Fibroblast of the conjunctiva (primary cell): ENCODE results near the gene DNAJC4.

Experiments used
- DNase-seq: peaks from one replicate; pipeline ENCODE4 v3.0.0-alpha.2; 2010; ENCODE audit warnings: low read depth

The DNAJC4 gene

GRCh38 chr11:64208086-64208795, 22.1 kb upstream of the DNAJC4 start:
- DNase-seq: no peak

DNA sequence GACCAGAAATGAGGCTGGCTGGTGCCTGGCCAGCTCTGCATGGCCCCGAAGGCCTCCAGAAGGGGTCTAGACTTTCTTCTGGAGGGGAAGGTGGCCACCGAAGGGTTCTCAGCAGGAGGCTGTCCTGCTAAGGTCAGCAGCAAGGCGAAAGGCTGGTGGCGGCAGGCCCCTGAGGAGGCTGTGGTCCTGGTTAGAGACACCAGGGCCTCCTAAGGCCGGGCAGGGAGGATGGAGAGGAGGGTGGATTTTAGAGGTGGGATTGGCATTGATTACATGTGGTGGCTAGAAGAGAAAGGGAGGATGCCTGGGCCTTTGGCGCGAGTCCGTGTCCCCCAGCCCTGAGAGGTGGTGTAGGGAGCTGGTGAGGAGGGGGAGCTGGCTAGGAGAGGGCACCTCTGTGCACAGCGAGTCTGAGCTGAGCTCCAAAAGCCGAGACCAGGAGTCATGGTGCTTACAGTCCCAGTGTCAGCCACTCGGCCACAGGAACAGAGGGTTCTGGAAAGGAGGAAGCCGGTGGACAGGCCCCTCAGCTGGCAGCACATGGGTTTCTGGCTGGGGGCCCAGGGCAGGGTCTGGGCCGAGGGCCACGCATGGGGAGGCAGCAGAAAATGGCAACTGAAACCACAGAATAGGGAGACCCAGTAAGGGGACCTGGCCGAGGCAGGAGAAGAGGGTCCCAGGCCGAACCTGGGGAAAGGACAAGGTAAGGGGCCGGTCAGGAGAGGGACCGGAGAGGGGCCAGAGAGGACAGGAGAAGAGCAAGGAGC, 21.4 kb upstream of the DNAJC4 start:
- DNase-seq: no peak

GRCh38 chr11:64209563-64209843, 20.8 kb upstream of the DNAJC4 start:
- no peak for DNase-seq

DNA sequence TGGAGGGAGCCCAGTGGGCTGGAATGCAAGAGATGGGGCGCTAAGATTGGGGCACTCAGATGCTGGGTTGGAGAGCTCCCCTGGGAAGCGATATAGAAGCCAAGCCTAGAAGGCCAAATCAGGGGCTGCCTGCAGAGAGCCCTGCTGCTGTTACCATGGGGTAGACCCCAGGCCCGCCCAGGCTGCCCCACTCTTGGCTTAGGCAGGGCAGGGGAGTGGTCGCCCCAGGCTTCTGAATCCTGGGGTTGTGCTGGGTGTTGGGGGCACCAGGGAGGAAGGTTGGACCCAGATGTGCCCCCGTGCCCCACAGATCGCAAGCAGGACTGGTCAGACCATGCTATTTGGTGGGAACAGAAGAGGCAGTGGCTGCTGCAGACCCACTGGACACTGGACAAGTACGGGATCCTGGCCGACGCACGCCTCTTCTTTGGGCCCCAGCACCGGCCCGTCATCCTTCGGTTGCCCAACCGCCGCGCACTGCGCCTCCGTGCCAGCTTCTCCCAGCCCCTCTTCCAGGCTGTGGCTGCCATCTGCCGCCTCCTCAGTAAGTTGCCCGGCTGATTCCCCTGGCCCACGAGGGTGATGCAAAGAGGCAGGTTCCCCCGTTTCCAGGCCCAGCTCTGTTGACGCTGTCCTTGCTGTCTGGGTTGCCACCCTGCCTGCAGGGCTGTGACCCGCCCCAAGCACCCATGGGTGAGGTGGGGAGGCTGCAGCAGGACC, 19.9 kb upstream of the DNAJC4 start:
- DNase-seq: no peak

- no peak for DNase-seq
Observed at GRCh38 chr11:64211181-64211872, 19.0 kb upstream of the DNAJC4 start.

GRCh38 chr11:64216879-64217278, 13.5 kb upstream of the DNAJC4 start:
- DNase-seq: no peak

- no peak for DNase-seq
Observed at GRCh38 chr11:64218628-64219353, 11.6 kb upstream of the DNAJC4 start.

- DNase-seq: no peak
Observed at GRCh38 chr11:64219354-64219684, 11.0 kb upstream of the DNAJC4 start.

GRCh38 chr11:64219755-64220154, 10.6 kb upstream of the DNAJC4 start:
- no peak for DNase-seq

DNA sequence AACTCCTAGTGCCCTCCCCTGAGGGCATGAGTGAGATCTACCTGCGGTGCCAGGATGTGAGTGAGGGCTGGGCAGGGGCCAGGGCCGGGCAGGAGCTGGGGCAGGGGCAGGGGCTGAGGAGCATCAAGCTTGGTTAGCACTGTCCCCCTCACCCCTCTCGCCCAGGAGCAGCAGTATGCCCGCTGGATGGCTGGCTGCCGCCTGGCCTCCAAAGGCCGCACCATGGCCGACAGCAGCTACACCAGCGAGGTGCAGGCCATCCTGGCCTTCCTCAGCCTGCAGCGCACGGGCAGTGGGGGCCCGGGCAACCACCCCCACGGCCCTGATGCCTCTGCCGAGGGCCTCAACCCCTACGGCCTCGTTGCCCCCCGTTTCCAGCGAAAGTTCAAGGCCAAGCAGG, 10.1 kb upstream of the DNAJC4 start:
- no peak for DNase-seq

- no peak for DNase-seq
Observed at GRCh38 chr11:64220798-64221197, 9.6 kb upstream of the DNAJC4 start.

DNA sequence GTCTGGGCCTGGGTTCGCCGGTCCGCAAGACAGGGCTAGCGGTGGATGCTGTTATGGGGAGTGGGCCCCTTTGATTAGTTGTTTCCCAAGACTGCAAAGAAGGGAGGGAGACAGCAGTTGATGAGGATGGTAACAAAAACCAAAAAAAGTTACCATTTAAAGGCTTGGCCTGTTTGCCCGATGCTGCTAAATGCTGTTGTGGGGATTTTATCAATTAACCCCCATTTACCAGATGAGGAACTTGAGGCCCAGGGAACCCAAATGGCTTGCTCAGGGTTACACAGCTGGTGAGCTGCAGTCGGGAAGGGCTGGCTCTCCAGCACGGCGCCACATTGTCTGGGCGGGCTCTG, 7.7 kb upstream of the DNAJC4 start:
- DNase-seq: no peak

- no peak for DNase-seq
Observed at GRCh38 chr11:64223001-64223651, 7.2 kb upstream of the DNAJC4 start.

- no peak for DNase-seq
Observed at GRCh38 chr11:64224151-64224890, 6.0 kb upstream of the DNAJC4 start.

- no peak for DNase-seq
Observed at GRCh38 chr11:64224891-64225607, 5.3 kb upstream of the DNAJC4 start.

DNA sequence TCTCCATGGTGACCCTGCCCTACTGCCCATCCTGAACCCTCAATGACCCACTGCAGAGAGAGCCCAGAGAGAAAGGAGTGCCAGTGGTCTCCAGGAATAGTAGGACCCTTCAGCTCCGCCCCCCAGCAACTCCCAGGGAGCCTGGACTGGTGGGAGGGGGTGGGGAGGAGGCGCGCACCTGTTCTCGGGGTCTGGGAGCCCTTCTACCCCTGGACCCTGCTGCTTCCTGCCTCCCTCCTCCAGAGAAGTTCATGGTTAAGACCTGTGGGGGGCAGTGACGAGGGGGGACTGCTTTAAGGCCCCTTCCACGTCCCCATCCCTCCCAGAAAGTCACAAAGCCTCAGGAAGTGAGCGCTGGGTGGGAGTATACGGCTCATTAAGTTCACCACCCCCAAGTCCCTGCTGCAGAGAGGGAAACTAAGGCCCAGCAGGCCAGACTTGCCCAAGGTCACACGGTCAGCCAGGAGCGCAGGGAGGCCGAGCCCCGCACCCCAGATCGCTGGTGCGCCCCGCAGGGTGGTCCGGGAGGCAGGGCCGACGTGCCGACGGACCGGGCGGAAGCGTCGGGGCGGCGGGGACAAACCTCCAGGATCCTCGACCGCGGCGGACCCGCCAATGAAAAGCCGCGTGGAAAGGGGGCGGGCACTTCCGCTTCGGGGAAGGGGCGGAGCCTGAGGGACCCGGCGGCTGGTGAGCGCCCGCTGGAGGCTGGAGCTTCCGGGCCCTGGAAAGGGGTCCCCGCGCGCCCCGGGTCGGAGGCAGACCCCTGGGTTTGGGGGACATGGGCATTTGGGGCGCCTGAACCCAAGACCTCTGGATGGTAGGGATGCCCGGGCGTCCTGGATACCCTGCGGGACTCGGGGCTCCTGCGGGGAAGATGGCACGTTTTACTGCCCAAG, 4.5 kb upstream of the DNAJC4 start, which contains the start of the genes NUDT22 and TRPT1:
Gene NUDT22 (plus strand): TSS at position 667 of the 899 bp plus-strand sequence. CDS start 379 bp downstream, outside the sequence.
Gene TRPT1 (minus strand): TSS at position 579 of the 899 bp plus-strand sequence. CDS start 326 bp downstream, at position 253.
- DNase-seq: peak; percentile 47

- DNase-seq: no peak
Observed at GRCh38 chr11:64226507-64227051, 3.8 kb upstream of the DNAJC4 start.

- DNase-seq: no peak
Observed at GRCh38 chr11:64227405-64227956, 2.9 kb upstream of the DNAJC4 start.
